NCI-H128 (cell line): ENCODE data around the gene AEN.

Experiments used
- DNase-seq: peaks from one replicate; lab custom pipeline; 2025; ENCODE audit not compliant: unreplicated experiment; lab: John Stamatoyannopoulos, UW

The AEN gene

GRCh38 chr15:88649753-88650551, 28.8 kb downstream of the AEN start:
- no peak for DNase-seq

GRCh38 chr15:88650556-88650955, 29.4 kb downstream of the AEN start:
- no peak for DNase-seq

- DNase-seq = no peak
These were observed 30.1 kb downstream of the AEN start for GRCh38 chr15:88651136-88651732.

GRCh38 chr15:88651971-88652370, 30.8 kb downstream of the AEN start:
- DNase-seq = no peak

- DNase-seq = no peak
These were observed 31.5 kb downstream of the AEN start for GRCh38 chr15:88652456-88653199.

GRCh38 chr15:88653200-88654064, 32.3 kb downstream of the AEN start:
- no peak for DNase-seq

- DNase-seq = no peak
These were observed 33.4 kb downstream of the AEN start for GRCh38 chr15:88654430-88655102.

- no peak for DNase-seq
These were observed 34.0 kb downstream of the AEN start for GRCh38 chr15:88655103-88655553.

GRCh38 chr15:88655800-88656488, 34.8 kb downstream of the AEN start:
- no peak for DNase-seq

GRCh38 chr15:88656760-88657221, 35.7 kb downstream of the AEN start:
- DNase-seq = no peak

- no peak for DNase-seq
These were observed 36.4 kb downstream of the AEN start for GRCh38 chr15:88657326-88658069.

- DNase-seq = no peak
These were observed 37.2 kb downstream of the AEN start for GRCh38 chr15:88658070-88658965.

GRCh38 chr15:88658972-88659931, 38.1 kb downstream of the AEN start:
- DNase-seq = no peak

- no peak for DNase-seq
These were observed 40.0 kb downstream of the AEN start for GRCh38 chr15:88661041-88661700.

GRCh38 chr15:88661761-88662556, 40.8 kb downstream of the AEN start:
- no peak for DNase-seq
